Neural crest cell (in vitro differentiated cells): Measurements from ENCODE around the gene GDF15. TPM values are rescaled to one million over a fixed set of nuclear protein-coding genes. Genes with fewer than 3 reads are reported as not detected.

Experiments
- DNase-seq: peaks from one replicate; pipeline ENCODE4 v3.0.0; 2021; ENCODE audit warnings: low read depth, mixed read lengths, low spot score
- H3K27ac Mint-ChIP-seq: one replicate; pipeline ENCODE4 v1.8.0; 2021; ENCODE audit warnings: mild to moderate bottlenecking, mixed read lengths; ENCODE audit not compliant: unreplicated experiment
- H3K27me3 Mint-ChIP-seq: 2 replicates; pipeline ENCODE4 v1.8.0; 2021; ENCODE audit warnings: low read depth, mild to moderate bottlenecking, mixed read lengths
- H3K36me3 Mint-ChIP-seq: 2 replicates; pipeline ENCODE4 v1.8.0; 2021; ENCODE audit warnings: low read depth, mild to moderate bottlenecking, mixed read lengths
- H3K4me1 Mint-ChIP-seq: 2 replicates; pipeline ENCODE4 v1.8.0; 2021; ENCODE audit warnings: mixed read lengths
- H3K4me3 Mint-ChIP-seq: one replicate; pipeline ENCODE4 v1.8.0; 2021; ENCODE audit warnings: mild to moderate bottlenecking, mixed read lengths
- H3K9me3 Mint-ChIP-seq: 2 replicates; pipeline ENCODE4 v1.8.0; 2021; ENCODE audit warnings: mixed read lengths
- CTCF ChIP-seq: fragments of 200-600 bp; sonication (generic); conservative IDR thresholded peaks from 2 replicates; pipeline ENCODE4 v1.5.0; 2021; ENCODE audit warnings: antibody characterized with exemption, mild to moderate bottlenecking
- total RNA-seq: library from RNA; stranded (reverse); gene quantifications from 2 replicates; pipeline ENCODE4 v1.2.1, GENCODE V29; 2021

The GDF15 gene
- total RNA-seq, 1 donor from 2014 or later = 1.2 TPM

GRCh38 chr19:18366021-18366435, 19.9 kb upstream of the GDF15 start:
- TF ChIP-seq CTCF = no peak
- Mint-ChIP-seq H3K36me3 (no peaks in the 10 kb centered on the region), H3K9me3 (no peaks in the 10 kb centered on the region), H3K27ac (no peak overlapping the region), H3K27me3 (peaks cover 4% of the 10 kb centered on the region), H3K4me3 (no peak overlapping the region), H3K4me1 (peaks cover 25% of the 10 kb centered on the region)
- DNase-seq = no peak

GRCh38 chr19:18368504-18369222, 17.3 kb upstream of the GDF15 start:
- Mint-ChIP-seq H3K4me1 (peaks cover 28% of the 10 kb centered on the region), H3K36me3 (no peaks in the 10 kb centered on the region), H3K4me3 (no peak overlapping the region), H3K27me3 (peaks cover 4% of the 10 kb centered on the region), H3K27ac (no peak overlapping the region), H3K9me3 (no peaks in the 10 kb centered on the region)
- peak; percentile 29 for DNase-seq
- no peak for TF ChIP-seq CTCF

- Mint-ChIP-seq H3K27me3 (no peaks in the 10 kb centered on the region), H3K4me3 (no peak overlapping the region), H3K27ac (peak overlapping the region; percentile 88), H3K36me3 (no peaks in the 10 kb centered on the region), H3K4me1 (peaks cover 21% of the 10 kb centered on the region), H3K9me3 (no peaks in the 10 kb centered on the region)
- no peak for DNase-seq
- TF ChIP-seq CTCF = no peak
Measured at GRCh38 chr19:18373407-18373891, 12.5 kb upstream of the GDF15 start.

- Mint-ChIP-seq H3K4me3 (peak overlapping the region; percentile 53), H3K27ac (peak overlapping the region; percentile 88)
Measured at GRCh38 chr19:18373892-18374629, 11.9 kb upstream of the GDF15 start.

GRCh38 chr19:18377026-18377425, 8.9 kb upstream of the GDF15 start:
- H3K4me1 Mint-ChIP-seq = peaks cover 16% of the 10 kb centered on the region
- H3K27ac Mint-ChIP-seq = peak overlapping the region; percentile 35
- H3K9me3 Mint-ChIP-seq = no peaks in the 10 kb centered on the region
- H3K4me3 Mint-ChIP-seq = no peak overlapping the region
- DNase-seq = no peak
- no peaks in the 10 kb centered on the region for H3K36me3 Mint-ChIP-seq
- no peaks in the 10 kb centered on the region for H3K27me3 Mint-ChIP-seq
- no peak for TF ChIP-seq CTCF

More at GRCh38 chr19:18373892-18374629, 11.9 kb upstream of the GDF15 start:
- no peaks in the 10 kb centered on the region for H3K36me3 Mint-ChIP-seq
- TF ChIP-seq CTCF = no peak
- H3K9me3 Mint-ChIP-seq = no peaks in the 10 kb centered on the region
- DNase-seq = peak; percentile 64
- no peaks in the 10 kb centered on the region for H3K27me3 Mint-ChIP-seq
- H3K4me1 Mint-ChIP-seq = peaks cover 15% of the 10 kb centered on the region
